CD4-positive, alpha-beta T cell (primary cell): Measurements from ENCODE around the gene MX2. TPM values are rescaled to one million over a fixed set of nuclear protein-coding genes. Genes with fewer than 3 reads are reported as not detected.

Source experiments
- ATAC-seq: fragments of 200-7000 bp; cut with Tn5 transposase; one replicate; pipeline ENCODE4 v1.10.0; 2022; ENCODE audit warnings: mild to moderate bottlenecking; ENCODE audit not compliant: poor library complexity
- CTCF ChIA-PET: fragments of 350-600 bp; sonication (Branson Sonifier 250); formaldehyde crosslinking; loops from one replicate; lab custom pipeline; 2021; ENCODE audit warnings: antibody characterized with exemption, inconsistent platforms; lab: Charles Lee
- POLR2A ChIA-PET: fragments of 350-600 bp; sonication (Branson Sonifier 250); formaldehyde crosslinking; loops from one replicate; lab custom pipeline; 2021; ENCODE audit warnings: antibody characterized with exemption, inconsistent platforms; lab: Charles Lee
- DNase-seq, 14 experiments: peaks; one replicate each; pipeline ENCODE4 v3.0.0-alpha.2; 2013 to 2020; ENCODE audit warnings: mixed read lengths in 2 of 14
- H3K27ac ChIP-seq, 2 donors: one replicate each; pipeline versions ENCODE4 v1.5.1 to v1.7.0; 2013; ENCODE audit warnings: low read length in 2 of 2, low read depth in 1 of 2, mild to moderate bottlenecking in 1 of 2
- H3K27me3 ChIP-seq, 2 experiments: 1 replicate in 1 of 2; 2 replicates in 1 of 2; pipeline versions ENCODE4 v1.6.1 to v1.7.0; 2013; ENCODE audit warnings: low read length in 2 of 2, control low read depth in 1 of 2, mild to moderate bottlenecking in 1 of 2, moderate library complexity in 1 of 2; ENCODE audit not compliant: insufficient read depth in 2 of 2, control insufficient read depth in 1 of 2
- H3K36me3 ChIP-seq: one replicate; pipeline ENCODE4 v1.6.1; 2013; ENCODE audit warnings: low read length, control low read depth; ENCODE audit not compliant: insufficient read depth
- H3K4me1 ChIP-seq: one replicate; pipeline ENCODE4 v1.6.1; 2013; ENCODE audit warnings: low read length, control low read depth; ENCODE audit not compliant: insufficient read depth
- H3K4me3 ChIP-seq: one replicate; pipeline ENCODE4 v1.5.1; 2013; ENCODE audit warnings: mild to moderate bottlenecking, low read length, moderate library complexity
- H3K9me3 ChIP-seq, 2 experiments: 1 replicate in 1 of 2; 2 replicates in 1 of 2; pipeline versions ENCODE4 v1.6.1 to v1.7.0; 2013; ENCODE audit warnings: low read length in 2 of 2, mild to moderate bottlenecking in 2 of 2, control low read depth in 1 of 2, moderate library complexity in 1 of 2; ENCODE audit not compliant: control insufficient read depth in 1 of 2, insufficient read depth in 1 of 2
- H3K27ac Mint-ChIP-seq: one replicate; pipeline ENCODE4 v1.8.0; 2020; ENCODE audit warnings: mixed read lengths
- H3K27me3 Mint-ChIP-seq: one replicate; pipeline ENCODE4 v1.8.0; 2021; ENCODE audit warnings: mixed read lengths
- H3K36me3 Mint-ChIP-seq: one replicate; pipeline ENCODE4 v1.8.0; 2021; ENCODE audit warnings: low read depth, mixed read lengths
- H3K4me1 Mint-ChIP-seq: one replicate; pipeline ENCODE4 v1.8.0; 2021; ENCODE audit warnings: low read depth, mixed read lengths
- H3K4me3 Mint-ChIP-seq: one replicate; pipeline ENCODE4 v1.8.0; 2020; ENCODE audit warnings: mild to moderate bottlenecking, mixed read lengths
- H3K9me3 Mint-ChIP-seq: one replicate; pipeline ENCODE4 v1.8.0; 2020; ENCODE audit warnings: mixed read lengths
- CTCF ChIP-seq: fragments of 200-600 bp; IDR thresholded peaks from one replicate; pipeline ENCODE4 v1.8.0; 2022; ENCODE audit warnings: antibody characterized with exemption, mild to moderate bottlenecking
- intact Hi-C, 2 experiments: fragments of 100-400 bp; cut with DNase I in 1 of 2; cut with micrococcal nuclease in 1 of 2; formaldehyde crosslinking; loops; one replicate each; pipeline versions ENCODE4 v1.15.1 to v1.9.0; 2023 to 2025; cut with DNase I, micrococcal nuclease
- total RNA-seq, 174 experiments: library from RNA in 2 of 174; stranded (reverse) in 2 of 174; gene quantifications; one replicate each; pipeline ENCODE4 v1.2.3 and lab custom pipeline; 2021 to 2026

Gene MX2
- total RNA-seq, 2 experiments from 2014 or later = 77.8 to 87.1 TPM

GRCh38 chr21:41360072-41360821 is 1.6 kb upstream of the MX2 start:
- Mint-ChIP-seq H3K4me1 (peaks cover 46% of the 10 kb centered on the region), H3K27me3 (no peaks in the 10 kb centered on the region), H3K27ac (peak overlapping the region; percentile 98), H3K9me3 (no peaks in the 10 kb centered on the region), H3K36me3 (peaks cover 30% of the 10 kb centered on the region), H3K4me3 (peak overlapping the region; percentile 93)
- POLR2A ChIA-PET = interaction anchor here (4.2 to 4.9 kb wide), 2 partner anchors 12 to 65 kb away, joined by 71 to 76 read pairs; partner anchors contain the start of gene MX1
- Histone ChIP-seq H3K4me1 (peaks cover 41% of the 10 kb centered on the region), H3K36me3 (peaks cover 15% of the 10 kb centered on the region), H3K27ac (no peak overlapping the region), H3K27me3 (no peaks in the 10 kb centered on the region), H3K9me3 (peaks cover 0 to 5% of the 10 kb centered on the region in 2 experiments), H3K4me3 (no peak overlapping the region)
- DNase-seq (peak in 1 of 14 experiments; percentile 13), ATAC-seq (no peak)
- no peak for TF ChIP-seq CTCF
- intact Hi-C loops = loop anchor here in 1 of 2 experiments (5.0 kb wide), 1 partner anchor 702 kb away; no protein-coding TSS in a partner anchor
- CTCF ChIA-PET = no interaction called here

DNA sequence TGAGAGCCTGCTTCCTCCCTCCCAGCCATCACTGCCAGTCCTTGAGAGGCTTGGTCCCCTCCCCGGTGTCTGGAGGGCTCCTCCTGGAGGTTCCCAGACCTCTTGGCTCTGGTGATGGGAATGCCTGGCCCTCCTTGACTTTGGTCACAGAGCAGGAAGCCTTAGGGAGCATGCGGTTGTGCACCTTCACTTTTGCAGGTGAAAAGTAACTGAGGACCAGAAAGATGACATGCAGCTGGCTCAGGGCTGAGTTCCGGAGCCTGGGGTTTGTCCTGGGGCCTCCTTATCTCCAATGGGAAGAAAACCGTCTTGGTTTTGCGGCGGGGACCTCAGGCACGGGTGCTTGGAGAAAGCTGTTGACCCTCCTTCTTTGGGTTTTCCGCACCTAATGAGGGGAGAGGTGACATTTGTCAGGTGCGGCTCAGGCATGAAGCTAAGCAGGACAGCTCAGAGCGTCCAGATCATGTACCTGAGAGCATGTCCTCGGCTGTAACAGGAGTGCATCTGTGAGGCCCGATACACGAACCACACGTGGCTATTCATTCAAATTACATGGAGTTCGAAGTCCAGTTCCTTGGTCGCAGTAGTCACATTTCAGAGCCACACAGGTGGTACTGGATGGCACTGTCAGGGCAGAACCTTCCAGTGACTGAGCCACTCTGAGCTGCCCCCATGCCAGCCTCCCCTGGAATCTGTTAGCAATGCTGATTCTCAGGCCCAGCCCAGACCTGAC is 608 bp upstream of the MX2 start:
- no peak for ATAC-seq
- peak overlapping the region; percentile 98 for H3K27ac Mint-ChIP-seq

More for the DNA sequence above, 608 bp upstream of the MX2 start:
- no peaks in the 10 kb centered on the region for H3K27me3 Mint-ChIP-seq
- peaks cover 54% of the 10 kb centered on the region for H3K4me1 Mint-ChIP-seq
- Histone ChIP-seq H3K4me1 (peaks cover 47% of the 10 kb centered on the region), H3K36me3 (peaks cover 24% of the 10 kb centered on the region), H3K4me3 (peak overlapping the region; percentile 89), H3K27ac (peak overlapping the region; percentile 95 to 98), H3K9me3 (peaks cover 0 to 5% of the 10 kb centered on the region in 2 experiments), H3K27me3 (no peaks in the 10 kb centered on the region)
- intact Hi-C loops = loop anchor here in 1 of 2 experiments (5.0 kb wide), 1 partner anchor 701 kb away; no protein-coding TSS in a partner anchor
- ChIA-PET POLR2A (interaction anchor here (0.9 to 4.9 kb wide), 7 partner anchors 11 to 78 kb away, joined by 3 to 76 read pairs (median 5); partner anchors contain the start of gene MX1), CTCF (no interaction called here)
- H3K4me3 Mint-ChIP-seq = peak overlapping the region; percentile 93
- peaks cover 40% of the 10 kb centered on the region for H3K36me3 Mint-ChIP-seq
- TF ChIP-seq CTCF = no peak
- no peaks in the 10 kb centered on the region for H3K9me3 Mint-ChIP-seq
- no peak for DNase-seq
